WERI-Rb-1 (cell line): ENCODE measurements around the gene WDR7.
A peak's percentile ranks its signal among the peaks of the same experiment; 100 is the strongest.

Source experiments
- DNase-seq: peaks from one replicate; pipeline ENCODE4 v3.0.0-alpha.2; 2020
- H3K27ac ChIP-seq: fragments of 250-450 bp; sonication (Bioruptor Pico); 2 replicates; pipeline ENCODE4 v1.5.1; 2020; ENCODE audit warnings: mild to moderate bottlenecking, moderate library complexity
- H3K27me3 ChIP-seq: fragments of 250-450 bp; sonication (Bioruptor Pico); 2 replicates; pipeline ENCODE4 v1.5.1; 2021; ENCODE audit warnings: mild to moderate bottlenecking, low read depth, moderate library complexity; ENCODE audit not compliant: insufficient read depth, severe bottlenecking
- H3K36me3 ChIP-seq: fragments of 250-450 bp; sonication (Bioruptor Pico); 2 replicates; pipeline ENCODE4 v1.5.1; 2020; ENCODE audit warnings: mild to moderate bottlenecking, moderate library complexity
- H3K4me3 ChIP-seq: 2 replicates; pipeline ENCODE4 v1.5.1; 2011; ENCODE audit warnings: low read depth, mild to moderate bottlenecking, control low read depth, low read length
- H3K9me3 ChIP-seq: fragments of 250-450 bp; sonication (Bioruptor Pico); 2 replicates; pipeline ENCODE4 v1.5.1; 2021; ENCODE audit warnings: mild to moderate bottlenecking, moderate library complexity; ENCODE audit not compliant: severe bottlenecking
- CTCF ChIP-seq: IDR thresholded peaks from 2 replicates; pipeline ENCODE4 v1.5.1; 2011; ENCODE audit warnings: low read depth, mild to moderate bottlenecking, control low read depth, inconsistent platforms, low read length

WDR7 gene

GRCh38 chr18:56635007-56635406, 16.2 kb upstream of the WDR7 start:
- no peaks in the 10 kb centered on the region for H3K9me3 ChIP-seq
- no peak for DNase-seq
- H3K36me3 ChIP-seq: peaks cover 52% of the 10 kb centered on the region
- no peak for TF ChIP-seq CTCF
- no peak overlapping the region for H3K27ac ChIP-seq
- no peak overlapping the region for H3K4me3 ChIP-seq
- no peaks in the 10 kb centered on the region for H3K27me3 ChIP-seq

GRCh38 chr18:56637176-56637575, 14.0 kb upstream of the WDR7 start:
- TF ChIP-seq CTCF: no peak
- Histone ChIP-seq H3K27ac (peak overlapping the region; percentile 96), H3K4me3 (peak overlapping the region; percentile 64), H3K36me3 (peaks cover 40% of the 10 kb centered on the region), H3K9me3 (no peaks in the 10 kb centered on the region), H3K27me3 (no peaks in the 10 kb centered on the region)
- DNase-seq: no peak

DNA sequence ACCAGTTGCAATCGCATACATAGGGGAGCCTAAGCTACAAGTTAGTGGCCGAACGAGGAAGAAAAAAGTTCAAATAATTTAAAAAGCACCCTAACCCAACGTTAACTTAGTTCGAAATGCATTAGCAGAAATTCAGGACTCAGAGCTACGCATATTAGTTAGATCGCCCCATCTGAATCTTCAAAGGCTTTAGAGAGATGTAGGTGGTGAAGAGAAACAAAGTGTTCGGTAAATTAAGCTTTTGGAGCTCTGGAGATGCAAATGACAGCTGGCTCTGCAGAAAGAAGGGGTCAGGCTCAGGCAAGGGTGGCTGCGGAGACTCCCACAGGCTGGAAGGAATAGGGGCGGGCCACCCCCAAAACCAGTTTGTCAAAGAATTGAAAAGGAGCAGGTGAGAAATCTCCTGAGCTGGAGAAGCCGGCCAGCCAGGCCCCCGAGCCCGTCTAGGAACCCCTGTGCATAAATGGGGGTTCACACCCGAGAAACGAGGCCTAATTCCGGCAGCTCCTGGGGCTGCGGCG, 13.4 kb upstream of the WDR7 start:
- Histone ChIP-seq H3K27me3 (no peaks in the 10 kb centered on the region), H3K27ac (peak overlapping the region; percentile 96), H3K4me3 (peak overlapping the region; percentile 64), H3K36me3 (peaks cover 34% of the 10 kb centered on the region), H3K9me3 (no peaks in the 10 kb centered on the region)
- TF ChIP-seq CTCF: no peak
- DNase-seq: peak; percentile 37

- no peak for TF ChIP-seq CTCF
- DNase-seq: peak; percentile 100
Observed at GRCh38 chr18:56638232-56639103, 12.7 kb upstream of the WDR7 start, which contains the start of gene TXNL1. Gene TXNL1 (minus strand): TSS chr18:56638592. CDS start chr18:56638440, 152 bp downstream.

GRCh38 chr18:56639104-56639381, 12.1 kb upstream of the WDR7 start:
- H3K36me3 ChIP-seq: peaks cover 29% of the 10 kb centered on the region
- no peaks in the 10 kb centered on the region for H3K9me3 ChIP-seq
- no peak for DNase-seq
- TF ChIP-seq CTCF: no peak
- H3K27me3 ChIP-seq: no peaks in the 10 kb centered on the region
- peak overlapping the region; percentile 85 for H3K27ac ChIP-seq
- H3K4me3 ChIP-seq: peak overlapping the region; percentile 51

More at GRCh38 chr18:56638232-56639103, 12.7 kb upstream of the WDR7 start, which contains the start of gene TXNL1:
- H3K4me3 ChIP-seq: peak within 1 kb of the TSS; percentile 64
- no peaks in the 10 kb centered on the region for H3K27me3 ChIP-seq
- peaks cover 31% of the 10 kb centered on the region for H3K36me3 ChIP-seq
- peak within 1 kb of the TSS; percentile 96 for H3K27ac ChIP-seq
- H3K9me3 ChIP-seq: no peaks in the 10 kb centered on the region

DNA sequence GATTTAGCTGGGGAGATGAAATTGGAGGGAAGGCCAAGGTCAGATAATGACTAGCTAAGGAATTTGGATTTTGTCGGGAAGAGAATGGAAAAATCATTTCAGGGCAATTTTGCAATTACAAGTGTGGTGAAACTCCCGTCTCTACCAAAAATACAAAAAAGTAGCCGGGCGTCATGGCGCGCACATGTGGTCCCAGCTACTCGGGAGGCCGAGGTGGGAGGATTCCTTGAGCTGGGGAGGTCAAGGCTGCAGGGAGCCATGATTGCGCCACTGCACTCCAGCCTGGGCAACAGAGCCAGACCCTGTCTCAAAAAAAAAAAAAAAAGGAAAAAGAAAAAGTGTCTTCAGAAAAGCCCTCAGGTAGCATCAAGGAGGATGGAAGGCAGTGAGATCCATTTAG, 11.6 kb upstream of the WDR7 start:
- no peak for DNase-seq
- Histone ChIP-seq H3K27me3 (no peaks in the 10 kb centered on the region), H3K27ac (no peak overlapping the region), H3K4me3 (no peak overlapping the region), H3K36me3 (peaks cover 24% of the 10 kb centered on the region), H3K9me3 (no peaks in the 10 kb centered on the region)
- no peak for TF ChIP-seq CTCF
